ENCODE measurements around the gene SDHAF2.
"Not testable (repeated sequence)": the region's sequence is repeated elsewhere in the genome, so short reads cannot be mapped to it uniquely, and the experiment has no call there.

Gene SDHAF2

GRCh38 chr11:61479360-61480058, 49.6 kb downstream of the SDHAF2 start:
- not testable (repeated sequence) for DNase-seq

GRCh38 chr11:61480261-61480993, 50.5 kb downstream of the SDHAF2 start:
- DNase-seq: no peak

- DNase-seq: no peak
These were observed 51.0 kb downstream of the SDHAF2 start for GRCh38 chr11:61480994-61481335.

GRCh38 chr11:61481806-61482205, 51.9 kb downstream of the SDHAF2 start:
- DNase-seq: no peak

- DNase-seq: no peak
These were observed 52.6 kb downstream of the SDHAF2 start for GRCh38 chr11:61482513-61482912.

GRCh38 chr11:61484541-61484940, 54.6 kb downstream of the SDHAF2 start:
- no peak for DNase-seq

GRCh38 chr11:61485080-61485479, 55.2 kb downstream of the SDHAF2 start:
- DNase-seq: no peak

GRCh38 chr11:61486011-61486620, 56.2 kb downstream of the SDHAF2 start:
- DNase-seq: no peak

GRCh38 chr11:61486779-61487178, 56.9 kb downstream of the SDHAF2 start:
- no peak for DNase-seq

GRCh38 chr11:61487342-61488025, 57.6 kb downstream of the SDHAF2 start:
- no peak for DNase-seq

- no peak for DNase-seq
These were observed 58.8 kb downstream of the SDHAF2 start for GRCh38 chr11:61488651-61489291.

- DNase-seq: no peak
These were observed 60.2 kb downstream of the SDHAF2 start for GRCh38 chr11:61489833-61490721.

GRCh38 chr11:61491736-61492395, 61.9 kb downstream of the SDHAF2 start:
- DNase-seq: no peak

- DNase-seq: no peak
These were observed 64.5 kb downstream of the SDHAF2 start for GRCh38 chr11:61494381-61494961.

- DNase-seq: peak; percentile 89
These were observed 66.1 kb downstream of the SDHAF2 start for GRCh38 chr11:61495801-61496601.
